Astrocyte of the spinal cord (primary cell): Measurements from ENCODE around the gene CD72.
"Not testable (repeated sequence)": the region's sequence is repeated elsewhere in the genome, so short reads cannot be mapped to it uniquely, and the experiment has no call there.

Experiments used
- DNase-seq: peaks from one replicate; pipeline ENCODE4 v3.0.0; 2011; ENCODE audit warnings: low read depth, low spot score
- H3K4me3 ChIP-seq: 2 replicates; pipeline ENCODE4 v1.5.1; 2011; ENCODE audit warnings: low read depth, mild to moderate bottlenecking, low read length, moderate library complexity
- CTCF ChIP-seq: IDR thresholded peaks from 2 replicates; pipeline ENCODE4 v1.5.1; 2012; ENCODE audit warnings: low read depth, mild to moderate bottlenecking, low read length, inconsistent platforms
- in situ Hi-C: cut with HindIII; loops from 2 replicates; pipeline ENCODE4 v1.10.0; 2017; ENCODE audit warnings: low sequenced_read_pairs

Gene CD72

DNA sequence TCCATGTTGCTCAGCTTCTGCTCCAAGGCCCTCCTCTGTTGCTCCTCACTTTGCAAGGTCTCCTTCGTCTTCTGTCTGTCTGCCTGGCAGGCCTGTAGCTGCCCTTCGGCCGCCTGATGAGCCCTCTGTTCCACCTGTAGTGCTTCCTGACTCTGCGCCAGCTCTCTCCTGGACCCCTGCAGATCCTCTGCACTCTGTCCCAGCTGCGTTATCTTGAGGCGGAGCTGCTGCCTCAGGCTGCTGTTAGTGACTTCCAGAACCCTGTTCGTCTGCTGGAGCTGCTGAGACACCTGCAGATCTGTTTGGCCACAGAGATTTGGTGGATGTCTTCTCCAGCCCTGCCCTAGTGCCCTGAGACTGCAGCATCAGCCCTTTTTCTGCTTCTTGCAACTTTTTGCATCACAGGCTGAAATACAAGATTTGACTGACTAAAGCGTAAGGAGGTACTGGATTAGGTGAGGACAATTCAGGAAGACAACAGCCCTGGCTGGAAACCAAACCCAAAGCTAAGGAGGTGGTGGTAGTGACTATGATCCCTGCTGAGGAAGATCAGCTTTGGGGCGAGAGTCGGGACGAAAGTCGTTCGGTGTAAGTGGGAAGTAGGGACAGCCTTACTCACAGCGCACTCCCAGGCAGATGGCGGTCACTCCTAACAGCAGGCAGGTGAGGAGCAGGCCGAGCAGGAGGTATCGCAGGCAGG is 2.1 kb downstream of the CD72 start:
- TF ChIP-seq CTCF: no peak
- in situ Hi-C loops: no loop called here
- DNase-seq: no peak
- no peak overlapping the region for H3K4me3 ChIP-seq

DNA sequence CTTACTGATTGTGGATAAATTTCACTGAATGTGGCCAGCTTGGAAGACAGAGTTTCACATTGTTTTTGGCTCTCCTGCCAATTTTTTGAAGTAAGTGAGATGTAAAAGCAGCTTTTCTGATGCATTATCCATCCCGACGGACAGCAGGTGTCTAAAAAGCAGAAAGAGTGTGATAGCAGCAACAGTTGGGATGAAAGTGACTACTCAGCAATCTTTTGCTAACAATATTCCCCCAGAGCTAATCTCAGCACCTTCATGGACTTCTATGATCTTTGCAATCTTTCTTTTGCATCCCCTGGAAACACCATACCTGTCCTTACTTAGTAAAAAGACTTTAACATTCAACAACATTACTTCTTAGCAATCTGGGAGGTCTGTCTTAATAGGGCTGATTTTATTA is 5.4 kb downstream of the CD72 start:
- H3K4me3 ChIP-seq: no peak overlapping the region
- no peak for DNase-seq
- in situ Hi-C loops: no loop called here
- TF ChIP-seq CTCF: no peak

GRCh38 chr9:35612066-35612465 is 6.1 kb downstream of the CD72 start:
- in situ Hi-C loops, DNase-seq: not testable (repeated sequence)

DNA sequence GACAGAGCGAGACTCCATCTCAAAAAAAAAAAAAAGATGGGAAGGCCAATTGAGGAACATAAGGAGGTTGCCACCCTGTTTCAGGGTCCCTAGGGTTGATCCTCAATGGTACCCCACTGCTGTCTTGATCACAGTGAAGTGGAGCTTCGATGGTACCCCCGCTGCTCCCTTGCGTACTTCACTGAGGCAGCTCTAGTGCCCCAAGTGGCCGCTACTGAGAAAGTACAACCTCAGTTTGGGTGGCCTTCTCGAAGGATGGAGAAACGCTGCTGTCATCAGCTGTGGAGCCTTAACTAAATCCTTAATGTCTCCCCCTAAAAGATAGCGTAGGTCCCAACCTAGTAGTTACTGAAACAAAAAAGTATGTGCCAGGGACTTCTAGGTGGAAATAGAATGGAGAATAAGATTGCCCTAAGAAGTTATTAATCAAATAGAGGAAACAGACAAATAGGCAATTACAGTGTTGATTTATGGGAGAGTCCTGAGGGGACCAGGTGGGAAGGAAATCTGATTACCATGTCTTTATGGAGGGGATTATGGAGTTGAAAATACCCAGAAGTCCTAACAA is 6.9 kb downstream of the CD72 start:
- no peak overlapping the region for H3K4me3 ChIP-seq
- in situ Hi-C loops: no loop called here
- DNase-seq: peak; percentile 38
- TF ChIP-seq CTCF: peak; percentile 83

More at GRCh38 chr9:35612066-35612465, 6.1 kb downstream of the CD72 start:
- not testable (repeated sequence) for H3K4me3 ChIP-seq

DNA sequence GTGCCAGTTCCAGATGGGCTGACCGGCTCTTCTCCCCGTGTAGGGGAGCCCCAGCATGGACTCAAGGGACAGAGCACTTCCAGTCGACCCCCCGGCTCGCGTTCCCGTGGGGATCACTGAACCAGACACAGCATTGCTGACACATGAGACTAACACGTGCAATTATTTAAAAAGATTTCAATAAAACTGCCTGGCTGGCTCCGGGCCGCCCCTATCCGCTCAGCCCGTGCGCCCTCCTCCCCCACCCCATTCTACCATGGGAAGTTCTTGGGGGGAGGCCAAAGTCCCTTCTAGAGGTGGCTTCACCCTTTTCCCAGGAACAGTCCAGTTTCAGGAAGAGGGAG is 8.4 kb downstream of the CD72 start:
- no peak overlapping the region for H3K4me3 ChIP-seq
- DNase-seq: no peak
- TF ChIP-seq CTCF: no peak
- in situ Hi-C loops: no loop called here

DNA sequence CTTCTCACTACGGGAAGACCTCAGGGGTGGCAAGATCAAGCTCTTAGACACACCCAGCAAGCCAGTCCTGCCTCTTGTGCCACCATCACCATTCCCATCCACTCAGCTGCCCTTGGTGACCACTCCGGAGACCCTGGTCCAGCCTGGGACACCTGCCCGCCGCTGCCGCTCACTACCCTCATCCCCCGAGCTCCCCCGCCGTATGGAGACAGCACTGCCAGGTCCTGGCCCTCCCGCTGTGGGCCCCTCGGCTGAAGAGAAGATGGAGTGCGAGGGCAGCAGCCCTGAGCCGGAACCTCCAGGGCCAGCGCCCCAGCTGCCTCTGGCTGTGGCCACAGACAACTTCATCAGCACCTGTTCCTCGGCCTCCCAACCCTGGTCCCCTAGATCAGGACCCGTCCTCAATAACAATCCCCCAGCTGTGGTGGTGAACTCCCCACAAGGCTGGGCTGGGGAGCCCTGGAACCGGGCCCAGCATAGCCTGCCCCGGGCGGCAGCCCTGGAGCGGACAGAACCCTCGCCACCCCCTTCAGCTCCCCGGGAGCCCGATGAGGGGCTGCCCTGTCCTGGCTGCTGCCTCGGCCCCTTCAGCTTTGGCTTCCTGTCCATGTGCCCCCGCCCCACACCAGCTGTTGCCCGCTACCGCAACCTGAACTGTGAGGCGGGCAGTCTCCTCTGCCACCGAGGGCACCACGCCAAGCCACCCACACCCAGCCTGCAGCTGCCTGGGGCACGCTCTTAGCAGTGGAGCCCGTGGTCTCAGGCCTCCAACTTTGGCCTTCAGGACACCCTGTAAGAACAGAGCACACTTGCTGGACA is 9.0 kb downstream of the CD72 start:
- H3K4me3 ChIP-seq: no peak overlapping the region
- in situ Hi-C loops: no loop called here
- TF ChIP-seq CTCF: no peak
- DNase-seq: no peak

GRCh38 chr9:35608221-35608620 is 10.0 kb downstream of the CD72 start:
- H3K4me3 ChIP-seq: no peak overlapping the region
- no peak for TF ChIP-seq CTCF
- no peak for DNase-seq
- in situ Hi-C loops: no loop called here
